ENCODE results near the gene CDYL.

The CDYL gene

DNA sequence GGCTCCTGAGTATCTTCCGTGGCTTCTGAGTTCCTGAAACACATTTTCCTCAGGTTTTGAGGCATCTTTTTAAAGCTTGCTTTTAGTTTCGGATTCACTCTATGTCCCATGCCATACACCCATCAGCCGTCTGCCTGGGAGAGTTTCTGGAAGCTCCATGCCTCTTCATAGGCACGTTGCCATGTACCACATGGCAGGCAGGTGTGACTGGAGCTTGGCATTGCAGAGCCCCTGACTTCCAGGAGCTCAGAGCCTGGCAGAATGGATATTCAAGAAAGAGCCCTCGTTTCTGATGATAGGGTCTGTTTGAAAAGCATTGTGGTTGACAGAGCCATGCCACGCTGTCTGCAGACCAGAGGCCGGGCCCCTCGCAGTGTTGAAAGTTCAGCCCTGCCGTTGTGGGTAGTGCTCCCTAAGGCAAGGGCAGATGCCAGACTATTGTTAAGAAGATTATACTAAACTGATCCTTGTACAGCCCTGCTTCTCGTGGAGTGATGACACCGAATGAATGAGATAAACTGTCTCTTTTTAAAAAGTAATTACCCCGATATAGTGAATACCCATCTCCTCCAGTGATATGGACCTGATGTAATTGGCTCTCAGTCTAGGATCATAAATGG, 127.7 kb downstream of the CDYL start:
- Mint-ChIP-seq H3K9me3 (no peaks in the 10 kb centered on the region), H3K4me1 (peaks cover 39% of the 10 kb centered on the region), H3K27me3 (no peaks in the 10 kb centered on the region), H3K36me3 (ENCODE audit: insufficient read depth) (peaks cover 8% of the 10 kb centered on the region), H3K27ac (ENCODE audit: low read depth) (no peak overlapping the region), H3K4me3 (no peak overlapping the region)
- DNase-seq (ENCODE audit: low spot score in 2 of 2) (no peak), ATAC-seq (replicated peaks; ENCODE audit: extremely low read depth, poor library complexity, severe bottlenecking) (no peak)

DNA sequence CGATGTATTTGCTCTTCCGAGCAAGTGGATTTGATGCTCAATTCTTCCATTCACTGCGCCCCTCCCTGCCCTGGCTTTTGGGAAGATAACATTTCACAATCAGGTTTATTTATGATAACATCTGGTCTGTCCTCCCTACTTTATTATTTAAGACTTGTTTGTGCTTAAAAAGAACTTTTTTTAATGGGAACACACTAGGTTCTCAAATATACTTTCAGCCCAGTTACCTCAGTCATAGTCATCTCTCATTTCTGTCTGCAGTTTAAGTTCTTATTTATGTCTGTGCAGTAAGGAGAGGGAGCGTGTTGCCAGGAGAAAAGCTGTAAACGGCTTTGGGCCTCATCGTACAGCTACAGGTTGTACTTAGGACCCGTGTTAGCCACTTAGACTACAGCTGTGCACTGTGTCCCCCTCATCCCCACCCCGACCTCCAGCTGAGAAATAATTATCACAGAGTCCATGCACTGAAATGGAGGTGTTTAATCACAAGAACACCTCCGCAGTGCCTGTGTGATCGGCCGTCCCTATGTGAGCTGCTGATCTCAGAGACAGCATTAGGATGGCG, 128.3 kb downstream of the CDYL start:
- no peaks in the 10 kb centered on the region for H3K9me3 Mint-ChIP-seq
- ATAC-seq (replicated peaks; ENCODE audit: extremely low read depth, poor library complexity, severe bottlenecking): no peak
- peaks cover 8% of the 10 kb centered on the region for H3K36me3 Mint-ChIP-seq (ENCODE audit: insufficient read depth)
- H3K27ac Mint-ChIP-seq (ENCODE audit: low read depth): no peak overlapping the region
- peaks cover 42% of the 10 kb centered on the region for H3K4me1 Mint-ChIP-seq
- no peak for DNase-seq (ENCODE audit: low spot score in 2 of 2)
- no peak overlapping the region for H3K4me3 Mint-ChIP-seq
- H3K27me3 Mint-ChIP-seq: no peaks in the 10 kb centered on the region

DNA sequence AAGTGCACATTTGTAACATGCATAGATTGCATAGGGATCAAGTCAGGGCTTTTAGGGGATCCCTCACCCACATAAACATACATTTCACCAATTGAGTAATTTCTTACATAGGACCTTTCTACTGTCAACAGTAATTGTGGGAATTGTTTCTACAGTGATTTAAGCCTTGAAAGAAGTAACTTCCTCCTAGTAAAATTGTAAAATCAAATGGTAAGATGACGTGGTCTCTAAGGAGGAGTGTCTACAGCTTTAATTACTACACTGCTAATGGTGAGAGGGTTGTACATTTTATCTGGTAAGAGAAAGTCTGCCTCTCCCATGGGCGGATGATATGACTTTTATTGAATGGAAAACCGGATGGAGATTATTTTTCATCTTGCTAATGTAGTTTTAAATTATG, 129.6 kb downstream of the CDYL start:
- Mint-ChIP-seq H3K27me3 (no peaks in the 10 kb centered on the region), H3K9me3 (no peaks in the 10 kb centered on the region), H3K4me1 (peaks cover 51% of the 10 kb centered on the region), H3K4me3 (peak overlapping the region; percentile 58), H3K27ac (ENCODE audit: low read depth) (peak overlapping the region; percentile 5), H3K36me3 (ENCODE audit: insufficient read depth) (peaks cover 9% of the 10 kb centered on the region)
- no peak for DNase-seq (ENCODE audit: low spot score in 2 of 2)
- no peak for ATAC-seq (replicated peaks; ENCODE audit: extremely low read depth, poor library complexity, severe bottlenecking)

DNA sequence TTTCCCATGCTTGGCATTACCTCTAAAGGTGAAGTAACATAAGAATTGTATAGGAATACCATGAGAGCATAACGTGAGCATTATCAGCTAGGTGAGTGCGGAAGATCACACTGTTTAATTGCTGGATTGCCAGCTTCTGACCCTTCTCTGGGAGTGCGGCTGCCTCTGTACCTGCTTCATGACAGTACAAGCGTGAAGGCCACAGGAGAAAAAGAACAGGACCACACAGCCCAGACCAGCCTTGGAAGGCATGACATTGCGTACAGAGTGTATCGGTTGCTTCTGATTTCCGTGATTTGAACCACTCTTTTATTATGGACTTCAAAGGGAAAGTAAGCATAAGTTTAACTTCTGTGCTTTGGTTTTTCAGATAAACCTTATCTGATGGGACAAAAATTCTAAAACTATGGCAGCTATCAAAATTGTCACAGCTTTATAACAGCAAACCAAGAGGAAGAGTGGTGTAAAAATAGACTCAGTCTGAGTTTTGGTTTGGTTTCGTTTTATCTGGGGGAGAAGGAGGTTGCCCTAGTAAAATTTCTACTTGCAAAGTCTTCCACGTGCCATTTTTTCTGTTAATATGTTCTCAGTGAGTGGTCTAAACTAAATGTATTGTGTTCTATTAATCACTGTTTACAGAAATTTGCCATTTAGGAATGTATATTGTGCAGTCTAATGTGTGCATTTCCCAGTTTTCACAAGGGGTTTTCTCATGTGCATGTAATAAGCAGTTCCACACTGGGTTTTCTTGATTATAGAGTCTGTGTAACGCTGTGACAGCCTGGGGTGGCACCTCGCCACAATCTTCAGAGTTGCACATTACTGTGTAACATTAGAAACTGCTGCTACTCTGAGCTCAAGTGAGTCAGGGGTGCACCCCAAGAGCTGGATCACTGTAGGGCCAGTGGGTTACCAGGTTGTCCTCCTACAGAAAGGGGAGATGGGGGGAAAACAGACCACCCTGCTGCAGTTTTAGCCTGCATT, 130.4 kb downstream of the CDYL start:
- peaks cover 51% of the 10 kb centered on the region for H3K4me1 Mint-ChIP-seq
- no peaks in the 10 kb centered on the region for H3K27me3 Mint-ChIP-seq
- peaks cover 9% of the 10 kb centered on the region for H3K36me3 Mint-ChIP-seq (ENCODE audit: insufficient read depth)
- ATAC-seq (replicated peaks; ENCODE audit: extremely low read depth, poor library complexity, severe bottlenecking): peak; percentile 49
- peak overlapping the region; percentile 58 for H3K4me3 Mint-ChIP-seq
- no peak for DNase-seq (ENCODE audit: low spot score in 2 of 2)
- no peaks in the 10 kb centered on the region for H3K9me3 Mint-ChIP-seq
- peak overlapping the region; percentile 5 for H3K27ac Mint-ChIP-seq (ENCODE audit: low read depth)

DNA sequence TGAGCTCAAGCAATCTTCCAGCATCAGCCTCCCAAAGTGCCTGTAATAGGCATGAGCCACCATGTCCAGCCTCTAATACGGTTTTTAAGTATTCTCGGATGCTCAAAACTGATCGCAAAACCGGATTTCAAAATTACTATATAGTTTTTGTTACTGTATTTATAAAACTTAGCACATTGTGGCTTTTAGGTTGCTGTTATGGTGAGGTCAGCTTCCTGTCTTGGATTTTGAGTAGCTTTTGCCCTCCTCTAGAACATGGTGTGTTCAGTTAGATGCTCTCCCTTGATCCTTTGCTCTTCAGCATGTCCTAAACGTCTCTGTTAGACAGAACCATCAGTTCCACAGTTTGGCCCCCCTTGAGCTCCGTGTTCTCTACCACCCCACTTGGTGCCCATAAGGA, 131.4 kb downstream of the CDYL start:
- DNase-seq (ENCODE audit: low spot score in 2 of 2) (no peak), ATAC-seq (replicated peaks; ENCODE audit: extremely low read depth, poor library complexity, severe bottlenecking) (peak; percentile 28)
- H3K27ac Mint-ChIP-seq (ENCODE audit: low read depth): peak overlapping the region; percentile 85
- peaks cover 49% of the 10 kb centered on the region for H3K4me1 Mint-ChIP-seq
- H3K27me3 Mint-ChIP-seq: no peaks in the 10 kb centered on the region
- H3K9me3 Mint-ChIP-seq: no peaks in the 10 kb centered on the region
- peaks cover 7% of the 10 kb centered on the region for H3K36me3 Mint-ChIP-seq (ENCODE audit: insufficient read depth)
- peak overlapping the region; percentile 58 for H3K4me3 Mint-ChIP-seq

DNA sequence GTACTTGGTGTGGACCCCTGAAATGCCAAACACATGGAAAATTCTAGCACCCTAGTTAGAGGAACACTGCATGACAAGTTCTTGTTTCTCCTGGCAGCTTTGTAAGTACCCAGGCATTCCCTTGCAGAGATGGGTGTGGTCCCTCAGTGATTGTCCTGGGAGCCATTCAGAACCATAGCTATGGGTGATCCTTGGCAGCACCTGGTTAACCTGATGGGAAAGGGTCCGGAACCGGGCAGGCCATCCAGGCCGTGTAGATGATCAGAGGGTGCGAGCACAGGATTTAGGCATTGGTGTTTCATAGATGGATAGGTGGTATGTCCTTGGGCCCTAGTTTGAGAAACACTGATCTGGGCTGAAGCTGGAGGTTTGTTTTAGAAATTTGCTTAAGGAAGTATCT, 131.9 kb downstream of the CDYL start:
- Mint-ChIP-seq H3K9me3 (no peaks in the 10 kb centered on the region), H3K27me3 (no peaks in the 10 kb centered on the region), H3K27ac (ENCODE audit: low read depth) (peak overlapping the region; percentile 85), H3K36me3 (ENCODE audit: insufficient read depth) (peaks cover 6% of the 10 kb centered on the region), H3K4me3 (peak overlapping the region; percentile 58), H3K4me1 (peaks cover 46% of the 10 kb centered on the region)
- no peak for DNase-seq (ENCODE audit: low spot score in 2 of 2)
- ATAC-seq (replicated peaks; ENCODE audit: extremely low read depth, poor library complexity, severe bottlenecking): no peak

DNA sequence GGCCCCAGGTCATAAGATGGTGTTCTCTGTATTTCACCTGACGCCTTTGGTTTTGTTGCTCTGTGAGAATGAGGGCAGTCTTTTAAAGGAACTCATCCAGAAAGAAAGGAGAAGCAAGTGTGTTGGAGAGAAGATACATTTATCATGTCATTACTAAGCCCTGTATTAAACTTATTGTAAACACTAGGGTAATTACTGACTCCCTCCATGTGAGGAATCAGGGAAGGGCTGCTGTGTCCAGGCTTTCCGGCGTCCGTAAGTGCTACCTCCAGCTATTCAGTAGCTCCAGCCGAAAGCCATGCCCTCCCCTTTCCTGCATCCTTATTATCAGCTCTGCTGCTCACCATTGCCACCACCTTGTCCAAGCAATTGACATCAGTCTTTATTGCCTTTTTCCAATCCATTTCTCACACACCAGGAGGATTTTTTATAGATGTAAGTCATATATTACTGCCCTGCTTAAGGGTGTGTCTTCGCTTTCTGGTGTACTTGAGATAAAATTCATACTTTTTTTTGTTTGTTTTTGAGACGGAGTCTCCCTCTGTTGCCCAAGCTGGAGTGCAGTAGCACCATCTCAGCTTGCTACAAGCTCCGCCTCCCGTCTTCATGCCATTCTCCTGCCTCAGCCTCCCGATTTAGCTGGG, 133.0 kb downstream of the CDYL start:
- H3K4me3 Mint-ChIP-seq: no peak overlapping the region
- peak overlapping the region; percentile 85 for H3K27ac Mint-ChIP-seq (ENCODE audit: low read depth)
- ATAC-seq (replicated peaks; ENCODE audit: extremely low read depth, poor library complexity, severe bottlenecking) (no peak), DNase-seq (ENCODE audit: low spot score in 2 of 2) (no peak)
- no peaks in the 10 kb centered on the region for H3K9me3 Mint-ChIP-seq
- H3K27me3 Mint-ChIP-seq: no peaks in the 10 kb centered on the region
- peaks cover 6% of the 10 kb centered on the region for H3K36me3 Mint-ChIP-seq (ENCODE audit: insufficient read depth)
- peaks cover 57% of the 10 kb centered on the region for H3K4me1 Mint-ChIP-seq

DNA sequence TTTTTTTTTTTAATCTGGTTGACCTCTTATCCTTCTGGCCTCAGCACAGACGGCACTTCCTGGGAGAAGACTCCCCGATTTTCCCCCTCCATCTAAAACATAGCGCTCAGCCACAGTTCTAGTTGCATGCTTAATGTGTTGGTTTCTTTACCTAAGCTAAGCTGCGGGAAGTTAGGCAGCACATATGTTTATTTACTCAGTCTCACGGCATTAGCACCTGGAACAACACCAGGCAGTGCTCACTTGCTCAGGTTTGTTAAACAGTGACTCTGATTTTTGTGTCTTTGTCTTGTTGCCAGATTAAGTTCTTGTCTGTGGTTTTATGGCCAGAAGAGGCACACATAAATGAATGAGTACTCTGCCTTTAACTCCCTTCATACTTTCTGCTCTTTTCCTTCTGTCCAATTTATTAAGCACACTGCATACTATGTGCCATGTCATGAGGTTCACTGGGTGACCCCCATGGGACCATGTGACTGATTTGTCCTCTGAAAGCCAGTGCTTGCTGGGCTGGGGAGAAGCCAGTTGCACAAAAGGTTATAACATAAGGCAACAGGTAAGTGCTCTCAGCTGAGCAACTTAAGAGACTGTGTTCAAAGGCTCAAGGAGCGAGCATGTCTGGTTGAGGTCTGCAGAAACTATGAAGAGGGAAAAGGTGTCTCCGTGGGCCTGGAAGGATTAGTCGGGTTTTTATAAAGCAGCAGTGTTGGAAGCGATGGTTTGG, 134.0 kb downstream of the CDYL start:
- no peaks in the 10 kb centered on the region for H3K27me3 Mint-ChIP-seq
- no peak overlapping the region for H3K27ac Mint-ChIP-seq (ENCODE audit: low read depth)
- H3K36me3 Mint-ChIP-seq (ENCODE audit: insufficient read depth): peaks cover 6% of the 10 kb centered on the region
- H3K4me1 Mint-ChIP-seq: peaks cover 67% of the 10 kb centered on the region
- H3K4me3 Mint-ChIP-seq: no peak overlapping the region
- H3K9me3 Mint-ChIP-seq: no peaks in the 10 kb centered on the region
- ATAC-seq (replicated peaks; ENCODE audit: extremely low read depth, poor library complexity, severe bottlenecking): no peak
- no peak for DNase-seq (ENCODE audit: low spot score in 2 of 2)

DNA sequence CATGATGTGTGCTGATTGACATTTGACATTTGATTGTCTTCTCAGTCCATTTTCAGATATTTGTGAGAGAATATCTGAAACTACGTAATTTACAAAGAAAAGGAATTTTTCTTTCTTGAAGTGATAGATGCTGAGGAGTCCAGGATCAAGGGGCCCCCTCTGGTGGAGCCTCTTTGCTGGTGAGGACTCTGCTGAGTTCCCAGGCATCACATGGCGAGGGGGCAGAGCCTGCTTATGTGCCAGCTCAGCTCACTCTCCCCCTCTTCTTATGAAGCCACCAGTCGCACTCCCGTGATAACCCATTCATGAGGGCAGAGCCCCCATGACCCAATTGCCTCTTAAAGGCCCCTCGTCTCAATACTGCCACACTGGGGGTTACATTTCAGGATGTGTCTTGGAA, 136.4 kb downstream of the CDYL start:
- H3K27me3 Mint-ChIP-seq: no peaks in the 10 kb centered on the region
- no peak overlapping the region for H3K27ac Mint-ChIP-seq (ENCODE audit: low read depth)
- peaks cover 4% of the 10 kb centered on the region for H3K36me3 Mint-ChIP-seq (ENCODE audit: insufficient read depth)
- no peaks in the 10 kb centered on the region for H3K9me3 Mint-ChIP-seq
- DNase-seq (ENCODE audit: low spot score in 2 of 2) (no peak), ATAC-seq (replicated peaks; ENCODE audit: extremely low read depth, poor library complexity, severe bottlenecking) (no peak)
- peaks cover 68% of the 10 kb centered on the region for H3K4me1 Mint-ChIP-seq
- no peak overlapping the region for H3K4me3 Mint-ChIP-seq

DNA sequence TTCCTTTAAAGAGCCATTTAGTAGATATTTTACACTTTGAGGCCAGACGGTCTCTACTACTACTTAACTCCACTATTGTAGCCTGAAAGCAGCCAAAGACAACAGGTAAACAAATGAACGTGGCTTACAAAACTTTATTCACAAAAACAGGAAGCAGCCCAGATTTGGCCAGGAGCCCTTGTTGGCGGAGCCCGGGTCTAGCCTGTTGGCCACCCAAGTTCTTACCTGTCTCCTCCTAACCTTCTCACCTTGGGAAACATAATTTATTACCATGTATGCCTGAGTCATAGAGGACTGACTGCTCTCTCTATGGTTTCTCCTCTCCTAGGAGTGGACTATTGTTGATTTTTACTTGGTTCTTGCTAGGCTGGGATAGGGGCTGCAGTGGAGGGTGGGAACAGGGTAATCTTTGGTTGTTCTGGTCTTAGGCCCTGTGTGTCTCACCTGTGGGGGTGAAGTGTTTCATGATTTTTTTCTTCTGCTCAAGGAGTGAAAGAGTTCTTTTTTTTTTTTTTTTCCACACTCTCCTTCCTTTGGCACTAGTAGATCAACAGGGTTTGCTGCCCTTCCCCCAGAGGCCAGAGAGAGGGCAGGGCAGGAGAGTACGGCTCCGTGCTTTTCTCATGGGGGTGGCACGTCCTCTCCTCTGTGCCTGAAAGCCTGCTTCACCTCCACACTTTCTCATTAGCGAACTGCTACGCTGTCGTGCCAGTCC, 137.7 kb downstream of the CDYL start:
- Mint-ChIP-seq H3K4me1 (peaks cover 59% of the 10 kb centered on the region), H3K27ac (ENCODE audit: low read depth) (peak overlapping the region; percentile 63), H3K36me3 (ENCODE audit: insufficient read depth) (peaks cover 2% of the 10 kb centered on the region), H3K27me3 (no peaks in the 10 kb centered on the region), H3K4me3 (peak overlapping the region; percentile 21), H3K9me3 (no peaks in the 10 kb centered on the region)
- no peak for ATAC-seq (replicated peaks; ENCODE audit: extremely low read depth, poor library complexity, severe bottlenecking)
- DNase-seq (ENCODE audit: low spot score in 2 of 2): no peak

DNA sequence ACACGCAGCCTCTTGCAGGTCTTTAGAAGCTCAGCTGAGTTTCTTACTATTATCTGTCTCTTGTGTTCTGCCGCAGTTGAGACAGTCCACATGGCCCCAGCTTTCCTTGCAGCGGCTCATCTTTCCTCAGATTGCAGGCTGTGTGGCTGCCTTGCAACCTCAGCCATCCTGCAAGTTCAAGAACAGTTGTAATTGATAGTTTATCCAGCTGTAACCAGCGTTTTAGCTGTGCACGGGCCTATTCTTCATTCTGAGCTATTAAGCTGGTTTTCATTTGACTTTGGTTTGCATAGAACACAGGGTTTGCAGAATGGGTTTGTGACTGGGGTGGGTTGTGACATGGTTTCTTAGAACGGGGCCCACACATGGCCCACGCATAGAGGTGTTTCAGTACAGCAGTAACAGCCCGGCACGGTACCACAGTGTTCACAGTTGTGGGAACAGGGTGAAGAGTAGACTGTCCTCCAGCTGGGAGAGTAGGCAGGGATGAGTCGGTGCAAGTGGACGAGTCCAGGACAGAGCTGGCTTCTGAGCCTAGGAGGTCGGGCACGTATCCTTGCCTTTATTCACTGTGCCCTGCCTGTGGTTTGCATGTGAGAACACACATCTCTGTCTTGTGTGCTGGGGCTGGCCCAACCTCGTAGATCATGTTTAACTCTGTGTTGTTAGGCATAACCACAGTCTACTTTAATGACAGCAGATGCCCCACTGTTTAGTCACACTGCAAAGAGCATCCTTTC, 138.4 kb downstream of the CDYL start:
- ATAC-seq (replicated peaks; ENCODE audit: extremely low read depth, poor library complexity, severe bottlenecking) (peak; percentile 75), DNase-seq (ENCODE audit: low spot score in 2 of 2) (no peak)
- Mint-ChIP-seq H3K27me3 (no peaks in the 10 kb centered on the region), H3K36me3 (ENCODE audit: insufficient read depth) (peaks cover 2% of the 10 kb centered on the region), H3K4me3 (peak overlapping the region; percentile 21), H3K9me3 (no peaks in the 10 kb centered on the region), H3K4me1 (peaks cover 57% of the 10 kb centered on the region), H3K27ac (ENCODE audit: low read depth) (peak overlapping the region; percentile 63)
